ENCODE measurements around the gene FMC1.

The FMC1 gene

GRCh38 chr7:139294951-139295575 lies 46.1 kb upstream of the FMC1 start:
- H3K4me3 ChIP-seq (ENCODE audit: low read depth, low read length): no peak overlapping the region
- no peak overlapping the region for H3K4me2 ChIP-seq (ENCODE audit: low read length)
- H2AFZ ChIP-seq: no peak overlapping the region
- H3K27ac ChIP-seq: no peak overlapping the region
- no peaks in the 10 kb centered on the region for H3K79me2 ChIP-seq
- H3K27me3 ChIP-seq (ENCODE audit: control insufficient read depth, insufficient read depth, low read length): no peaks in the 10 kb centered on the region
- TF ChIP-seq CTCF (IDR thresholded peaks at IDR 0.05): no peak
- H3K36me3 ChIP-seq (ENCODE audit: control insufficient read depth, insufficient read depth, low read length): no peaks in the 10 kb centered on the region
- no peaks in the 10 kb centered on the region for H3K4me1 ChIP-seq
- no peaks in the 10 kb centered on the region for H3K9me3 ChIP-seq (ENCODE audit: control insufficient read depth, low read length)
- no peak overlapping the region for H3K9ac ChIP-seq

DNA sequence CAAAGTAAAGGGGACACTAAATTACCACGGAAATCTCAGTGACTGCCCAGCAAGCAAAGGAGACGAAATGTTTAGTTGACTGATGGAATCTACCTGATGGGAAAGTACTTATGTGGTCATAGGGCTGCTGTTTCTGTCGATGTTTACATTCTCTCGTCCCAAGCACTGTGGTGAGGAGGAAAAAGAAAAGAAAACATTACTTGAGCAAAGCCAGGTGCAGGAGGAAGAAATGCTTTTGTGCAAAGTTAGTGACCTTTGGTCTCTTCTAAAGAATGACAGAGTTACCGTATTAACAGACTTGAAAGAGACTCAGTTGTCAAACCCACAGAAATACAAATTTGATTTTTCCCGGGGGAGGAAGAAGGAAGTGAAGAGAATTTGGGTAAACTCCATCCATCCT lies 43.3 kb upstream of the FMC1 start:
- Histone ChIP-seq H3K9ac (no peak overlapping the region), H3K4me3 (ENCODE audit: low read depth, low read length) (no peak overlapping the region), H2AFZ (no peak overlapping the region), H3K27ac (no peak overlapping the region), H3K9me3 (ENCODE audit: control insufficient read depth, low read length) (no peaks in the 10 kb centered on the region), H3K27me3 (ENCODE audit: control insufficient read depth, insufficient read depth, low read length) (no peaks in the 10 kb centered on the region), H3K4me1 (no peaks in the 10 kb centered on the region), H3K79me2 (no peaks in the 10 kb centered on the region), H3K36me3 (ENCODE audit: control insufficient read depth, insufficient read depth, low read length) (no peaks in the 10 kb centered on the region), H3K4me2 (ENCODE audit: low read length) (no peak overlapping the region)
- TF ChIP-seq CTCF (IDR thresholded peaks at IDR 0.05): no peak

GRCh38 chr7:139299296-139299695 lies 41.8 kb upstream of the FMC1 start:
- Histone ChIP-seq H3K9me3 (ENCODE audit: control insufficient read depth, low read length) (no peaks in the 10 kb centered on the region), H3K27me3 (ENCODE audit: control insufficient read depth, insufficient read depth, low read length) (no peaks in the 10 kb centered on the region), H3K79me2 (no peaks in the 10 kb centered on the region), H3K36me3 (ENCODE audit: control insufficient read depth, insufficient read depth, low read length) (no peaks in the 10 kb centered on the region), H3K4me1 (no peaks in the 10 kb centered on the region), H3K4me3 (ENCODE audit: low read depth, low read length) (no peak overlapping the region), H3K4me2 (ENCODE audit: low read length) (no peak overlapping the region), H2AFZ (no peak overlapping the region), H3K9ac (no peak overlapping the region), H3K27ac (no peak overlapping the region)
- no peak for TF ChIP-seq CTCF (IDR thresholded peaks at IDR 0.05)

- Histone ChIP-seq H2AFZ (no peak overlapping the region), H3K9ac (no peak overlapping the region), H3K36me3 (ENCODE audit: control insufficient read depth, insufficient read depth, low read length) (no peaks in the 10 kb centered on the region), H3K4me2 (ENCODE audit: low read length) (no peak overlapping the region), H3K4me1 (no peaks in the 10 kb centered on the region), H3K4me3 (ENCODE audit: low read depth, low read length) (no peak overlapping the region), H3K27ac (no peak overlapping the region), H3K27me3 (ENCODE audit: control insufficient read depth, insufficient read depth, low read length) (no peaks in the 10 kb centered on the region), H3K9me3 (ENCODE audit: control insufficient read depth, low read length) (no peaks in the 10 kb centered on the region), H3K79me2 (no peaks in the 10 kb centered on the region)
- no peak for TF ChIP-seq CTCF (IDR thresholded peaks at IDR 0.05)
Observed at GRCh38 chr7:139300390-139300789, 40.7 kb upstream of the FMC1 start.

DNA sequence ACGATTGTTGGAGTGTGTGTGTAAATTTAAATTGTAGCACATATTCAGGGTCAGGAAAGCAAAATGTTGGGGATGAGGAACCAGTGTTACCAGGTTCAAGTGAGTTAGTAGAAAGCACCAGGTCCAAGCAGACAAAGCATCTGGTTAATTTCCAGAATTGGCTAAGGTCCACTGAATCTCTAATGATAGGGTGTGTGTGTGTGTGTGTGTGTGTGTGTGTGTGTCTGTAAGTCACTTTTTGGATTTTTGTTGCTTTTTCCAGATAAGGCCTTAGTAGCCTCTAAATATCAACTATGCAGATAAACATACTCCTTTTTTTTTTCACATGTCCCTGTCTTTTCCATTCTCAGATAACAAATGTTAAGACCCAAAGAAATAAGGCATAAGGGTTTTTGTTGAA lies 36.6 kb upstream of the FMC1 start:
- no peak overlapping the region for H3K4me2 ChIP-seq (ENCODE audit: low read length)
- H3K27me3 ChIP-seq (ENCODE audit: control insufficient read depth, insufficient read depth, low read length): no peaks in the 10 kb centered on the region
- no peak for TF ChIP-seq CTCF (IDR thresholded peaks at IDR 0.05)
- no peaks in the 10 kb centered on the region for H3K9me3 ChIP-seq (ENCODE audit: control insufficient read depth, low read length)
- H3K4me1 ChIP-seq: no peaks in the 10 kb centered on the region
- H3K79me2 ChIP-seq: no peaks in the 10 kb centered on the region
- no peaks in the 10 kb centered on the region for H3K36me3 ChIP-seq (ENCODE audit: control insufficient read depth, insufficient read depth, low read length)
- no peak overlapping the region for H3K9ac ChIP-seq
- no peak overlapping the region for H3K4me3 ChIP-seq (ENCODE audit: low read depth, low read length)
- no peak overlapping the region for H2AFZ ChIP-seq
- no peak overlapping the region for H3K27ac ChIP-seq
